Measurements from ENCODE around the gene ABI2. TPM values are rescaled to one million over a fixed set of nuclear protein-coding genes. Genes with fewer than 3 reads are reported as not detected.
A peak's percentile ranks its signal among the peaks of the same experiment; 100 is the strongest.

ABI2 gene
- total and polyA plus RNA-seq, 8 donors = 6.1 to 151 (median 14.4) TPM

DNA sequence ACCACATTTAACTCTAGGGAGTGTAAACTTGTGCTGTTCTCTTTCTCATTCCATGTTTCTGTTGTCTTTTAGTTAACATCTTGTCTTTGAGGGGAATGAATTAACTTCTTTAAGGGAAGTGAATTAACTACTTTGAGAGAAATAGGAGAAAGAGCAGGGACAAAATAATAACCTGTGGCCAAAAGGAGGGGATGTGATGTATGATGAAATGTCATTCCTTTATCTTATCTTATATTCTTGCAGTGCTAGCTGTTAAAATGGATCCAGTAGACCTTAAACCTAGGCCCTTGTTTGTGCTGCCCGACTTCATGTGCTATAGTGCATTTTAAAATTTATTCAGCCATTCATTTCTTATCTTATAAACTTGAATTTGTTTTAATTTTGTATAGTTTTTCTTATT lies 18.4 kb downstream of the ABI2 start:
- Histone ChIP-seq H3K9me3 (no peaks in the 10 kb centered on the region), H3K36me3 (peaks cover 0 to 12% (median 8%) of the 10 kb centered on the region in 4 donors), H3K4me1 (peaks cover 0 to 22% (median 13%) of the 10 kb centered on the region in 4 donors), H3K27ac (no peak overlapping the region), H3K4me3 (no peak overlapping the region), H3K27me3 (no peaks in the 10 kb centered on the region)
- 64 to 78% (median 72%) methylated on average over 1 of the region's 1 CpG for WGBS, 5 donors
- intact Hi-C loops (cut with DNase I; ENCODE audit: low total_unique reads) = no loop called here
- no peak for DNase-seq
- no peak for TF ChIP-seq POLR2AphosphoS5 (IDR thresholded peaks at IDR 0.05)
- TF ChIP-seq POLR2A (IDR thresholded peaks at IDR 0.05) = no peak
- TF ChIP-seq, protein P1, sequence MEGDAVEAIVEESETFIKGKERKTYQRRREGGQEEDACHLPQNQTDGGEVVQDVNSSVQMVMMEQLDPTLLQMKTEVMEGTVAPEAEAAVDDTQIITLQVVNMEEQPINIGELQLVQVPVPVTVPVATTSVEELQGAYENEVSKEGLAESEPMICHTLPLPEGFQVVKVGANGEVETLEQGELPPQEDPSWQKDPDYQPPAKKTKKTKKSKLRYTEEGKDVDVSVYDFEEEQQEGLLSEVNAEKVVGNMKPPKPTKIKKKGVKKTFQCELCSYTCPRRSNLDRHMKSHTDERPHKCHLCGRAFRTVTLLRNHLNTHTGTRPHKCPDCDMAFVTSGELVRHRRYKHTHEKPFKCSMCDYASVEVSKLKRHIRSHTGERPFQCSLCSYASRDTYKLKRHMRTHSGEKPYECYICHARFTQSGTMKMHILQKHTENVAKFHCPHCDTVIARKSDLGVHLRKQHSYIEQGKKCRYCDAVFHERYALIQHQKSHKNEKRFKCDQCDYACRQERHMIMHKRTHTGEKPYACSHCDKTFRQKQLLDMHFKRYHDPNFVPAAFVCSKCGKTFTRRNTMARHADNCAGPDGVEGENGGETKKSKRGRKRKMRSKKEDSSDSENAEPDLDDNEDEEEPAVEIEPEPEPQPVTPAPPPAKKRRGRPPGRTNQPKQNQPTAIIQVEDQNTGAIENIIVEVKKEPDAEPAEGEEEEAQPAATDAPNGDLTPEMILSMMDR (IDR thresholded peaks at IDR 0.05) = no peak
- no peak for TF ChIP-seq EP300 (IDR thresholded peaks at IDR 0.05)

DNA sequence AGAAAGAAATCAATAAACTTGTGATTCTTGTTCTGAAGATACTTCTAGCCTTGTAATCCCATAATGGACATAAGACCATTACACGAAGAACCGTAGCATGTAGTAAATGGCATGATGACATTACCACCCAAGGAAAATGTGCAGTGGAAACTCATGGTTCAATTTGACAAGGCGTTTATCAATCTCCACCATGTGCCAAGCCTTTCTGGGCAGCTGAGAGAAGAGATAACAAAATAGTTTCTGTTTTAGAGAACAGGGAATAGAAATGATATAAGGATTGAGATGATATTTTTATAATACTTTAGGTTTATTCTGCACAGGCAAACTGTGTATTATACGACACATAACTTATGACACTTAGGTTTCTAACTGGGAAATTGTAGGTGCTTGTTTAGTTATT lies 19.2 kb downstream of the ABI2 start:
- H3K4me3 ChIP-seq = no peak overlapping the region
- H3K36me3 ChIP-seq = peaks cover 0 to 12% (median 8%) of the 10 kb centered on the region in 4 donors
- no peaks in the 10 kb centered on the region for H3K9me3 ChIP-seq
- TF ChIP-seq POLR2AphosphoS5 (IDR thresholded peaks at IDR 0.05) (no peak), EP300 (IDR thresholded peaks at IDR 0.05) (no peak), POLR2A (IDR thresholded peaks at IDR 0.05) (no peak)
- TF ChIP-seq, protein P1 (IDR thresholded peaks at IDR 0.05) = no peak
- WGBS, 5 donors = 31 to 56% (median 49%) methylated on average over 4 of the region's 4 CpGs
- H3K27me3 ChIP-seq = no peaks in the 10 kb centered on the region
- H3K4me1 ChIP-seq = peaks cover 0 to 20% (median 11%) of the 10 kb centered on the region in 4 donors
- no peak overlapping the region for H3K27ac ChIP-seq
- DNase-seq = no peak
- intact Hi-C loops (cut with DNase I; ENCODE audit: low total_unique reads) = no loop called here

DNA sequence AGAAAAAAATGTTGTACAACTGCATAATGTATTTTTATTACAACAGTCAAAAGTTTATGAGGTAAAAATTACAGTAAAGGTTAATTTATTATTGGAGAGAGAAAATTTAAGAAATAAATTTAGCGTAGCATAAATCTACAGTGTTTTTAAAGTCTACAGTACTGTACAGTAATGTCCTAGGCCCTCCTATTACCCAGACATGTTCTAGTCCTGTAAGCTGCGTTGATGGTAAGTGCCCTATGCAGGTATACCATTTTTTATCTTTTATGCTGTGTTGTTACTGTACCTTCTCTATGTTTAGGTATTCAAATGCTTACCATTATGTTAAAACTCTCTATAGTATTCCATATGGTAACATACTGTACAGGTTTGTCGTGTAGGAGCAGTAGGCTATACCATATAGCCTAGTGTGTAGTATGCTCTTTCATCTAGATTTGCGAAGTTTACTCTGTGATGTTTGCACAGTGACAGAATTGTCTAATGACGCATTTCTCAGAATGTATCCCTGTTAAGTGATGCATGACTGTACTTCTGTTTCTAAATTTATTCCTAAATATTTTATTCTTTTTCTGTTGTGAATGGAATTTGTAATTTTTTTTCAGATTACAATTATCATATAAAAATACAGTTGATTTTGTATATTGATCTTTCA lies 24.5 kb downstream of the ABI2 start:
- intact Hi-C loops (cut with DNase I; ENCODE audit: low total_unique reads) = no loop called here
- Histone ChIP-seq H3K4me1 (peaks cover 0 to 5% (median 4%) of the 10 kb centered on the region in 4 donors), H3K4me3 (no peak overlapping the region), H3K27ac (no peak overlapping the region), H3K27me3 (no peaks in the 10 kb centered on the region), H3K36me3 (peaks cover 0 to 7% (median 2%) of the 10 kb centered on the region in 4 donors), H3K9me3 (no peaks in the 10 kb centered on the region)
- DNase-seq = peak in 1 of 2 donors; percentile 69
- TF ChIP-seq EP300 (IDR thresholded peaks at IDR 0.05) (no peak), POLR2A (IDR thresholded peaks at IDR 0.05) (no peak), POLR2AphosphoS5 (IDR thresholded peaks at IDR 0.05) (no peak)
- TF ChIP-seq, protein P1 (IDR thresholded peaks at IDR 0.05) = no peak
- WGBS, 5 donors = 67 to 80% (median 72%) methylated on average over 5 of the region's 5 CpGs

DNA sequence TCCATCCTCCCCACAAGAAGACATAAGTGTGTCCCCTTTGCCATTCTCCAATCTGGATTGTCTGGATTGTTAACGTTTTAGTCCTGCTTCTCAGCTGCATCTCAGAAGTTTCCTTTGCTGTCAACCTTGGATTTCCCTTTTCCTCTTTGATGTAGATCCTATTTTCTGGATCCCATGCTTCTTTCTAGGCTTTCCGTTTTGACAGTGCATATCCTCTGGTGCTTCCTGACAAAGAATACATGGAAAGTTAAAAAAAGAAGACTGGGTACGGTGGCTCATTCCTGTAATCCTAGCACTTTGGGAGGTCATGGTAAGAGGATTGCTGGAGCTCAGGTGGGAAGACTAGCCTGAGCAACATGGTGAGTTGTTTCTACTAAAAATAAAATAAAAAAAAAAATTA lies 26.8 kb downstream of the ABI2 start:
- H3K4me1 ChIP-seq = no peaks in the 10 kb centered on the region
- H3K27ac ChIP-seq = no peak overlapping the region
- intact Hi-C loops (cut with DNase I; ENCODE audit: low total_unique reads) = no loop called here
- H3K27me3 ChIP-seq = no peaks in the 10 kb centered on the region
- no peak for DNase-seq
- H3K9me3 ChIP-seq = no peaks in the 10 kb centered on the region
- TF ChIP-seq, protein P1 (IDR thresholded peaks at IDR 0.05) = no peak
- TF ChIP-seq POLR2A (IDR thresholded peaks at IDR 0.05) = no peak
- TF ChIP-seq EP300 (IDR thresholded peaks at IDR 0.05) = no peak
- TF ChIP-seq POLR2AphosphoS5 (IDR thresholded peaks at IDR 0.05) = no peak
- H3K4me3 ChIP-seq = no peak overlapping the region
- 83 to 88% (median 86%) methylated on average over 3 of the region's 3 CpGs for WGBS, 5 donors
- peaks cover 0 to 7% (median 2%) of the 10 kb centered on the region in 4 donors for H3K36me3 ChIP-seq
